NB4 (cell line): ENCODE measurements around the gene SCAMP4.

Experiments
- DNase-seq: peaks from one replicate; pipeline ENCODE4 v3.0.0; 2010; ENCODE audit warnings: low read depth
- H3K4me3 ChIP-seq: one replicate; pipeline ENCODE4 v1.5.1; 2011; ENCODE audit warnings: mild to moderate bottlenecking, low read depth, low read length, moderate library complexity
- MYC ChIP-seq: IDR thresholded peaks from 2 replicates; pipeline ENCODE4 v1.6.1; 2011; ENCODE audit warnings: low read depth, low read length
- POLR2A ChIP-seq: IDR thresholded peaks from 2 replicates; pipeline ENCODE4 v1.6.1; 2011; ENCODE audit warnings: mild to moderate bottlenecking; ENCODE audit not compliant: insufficient read length; ENCODE audit errors: extremely low read depth
- TF ChIP-seq, protein P1 (sequence below): IDR thresholded peaks from 2 replicates; pipeline ENCODE4 v1.6.1; 2011; ENCODE audit warnings: low read depth, low read length
- TF ChIP-seq, protein P2 (sequence below): IDR thresholded peaks from one replicate; pipeline ENCODE4 v1.5.1; 2012; ENCODE audit warnings: low read depth, low read length

SCAMP4 gene

DNA sequence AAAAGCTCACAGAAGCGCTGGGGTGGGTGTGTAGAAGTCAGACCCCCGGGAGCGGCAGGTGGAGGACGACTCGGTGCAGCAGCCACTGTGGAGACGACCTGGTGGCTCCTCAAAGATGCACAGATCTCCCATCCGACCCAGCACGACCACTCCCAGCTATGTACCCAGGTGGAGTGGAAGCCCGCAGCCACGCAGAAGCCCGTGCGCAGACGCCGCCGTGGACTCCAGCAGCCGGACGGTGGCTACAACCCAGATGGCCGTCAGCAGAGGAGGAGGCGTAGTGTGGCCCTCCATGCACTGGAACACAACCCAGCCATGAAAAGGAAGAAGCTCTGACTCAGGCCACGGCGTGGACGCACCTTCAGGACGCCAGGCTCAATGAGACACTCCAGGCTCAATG lies 57.5 kb downstream of the SCAMP4 start:
- H3K4me3 ChIP-seq = no peak overlapping the region
- DNase-seq = no peak
- TF ChIP-seq, protein P1, sequence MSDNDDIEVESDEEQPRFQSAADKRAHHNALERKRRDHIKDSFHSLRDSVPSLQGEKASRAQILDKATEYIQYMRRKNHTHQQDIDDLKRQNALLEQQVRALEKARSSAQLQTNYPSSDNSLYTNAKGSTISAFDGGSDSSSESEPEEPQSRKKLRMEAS = no peak
- TF ChIP-seq, protein P2, sequence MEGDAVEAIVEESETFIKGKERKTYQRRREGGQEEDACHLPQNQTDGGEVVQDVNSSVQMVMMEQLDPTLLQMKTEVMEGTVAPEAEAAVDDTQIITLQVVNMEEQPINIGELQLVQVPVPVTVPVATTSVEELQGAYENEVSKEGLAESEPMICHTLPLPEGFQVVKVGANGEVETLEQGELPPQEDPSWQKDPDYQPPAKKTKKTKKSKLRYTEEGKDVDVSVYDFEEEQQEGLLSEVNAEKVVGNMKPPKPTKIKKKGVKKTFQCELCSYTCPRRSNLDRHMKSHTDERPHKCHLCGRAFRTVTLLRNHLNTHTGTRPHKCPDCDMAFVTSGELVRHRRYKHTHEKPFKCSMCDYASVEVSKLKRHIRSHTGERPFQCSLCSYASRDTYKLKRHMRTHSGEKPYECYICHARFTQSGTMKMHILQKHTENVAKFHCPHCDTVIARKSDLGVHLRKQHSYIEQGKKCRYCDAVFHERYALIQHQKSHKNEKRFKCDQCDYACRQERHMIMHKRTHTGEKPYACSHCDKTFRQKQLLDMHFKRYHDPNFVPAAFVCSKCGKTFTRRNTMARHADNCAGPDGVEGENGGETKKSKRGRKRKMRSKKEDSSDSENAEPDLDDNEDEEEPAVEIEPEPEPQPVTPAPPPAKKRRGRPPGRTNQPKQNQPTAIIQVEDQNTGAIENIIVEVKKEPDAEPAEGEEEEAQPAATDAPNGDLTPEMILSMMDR = no peak
- TF ChIP-seq MYC (no peak), POLR2A (no peak)

DNA sequence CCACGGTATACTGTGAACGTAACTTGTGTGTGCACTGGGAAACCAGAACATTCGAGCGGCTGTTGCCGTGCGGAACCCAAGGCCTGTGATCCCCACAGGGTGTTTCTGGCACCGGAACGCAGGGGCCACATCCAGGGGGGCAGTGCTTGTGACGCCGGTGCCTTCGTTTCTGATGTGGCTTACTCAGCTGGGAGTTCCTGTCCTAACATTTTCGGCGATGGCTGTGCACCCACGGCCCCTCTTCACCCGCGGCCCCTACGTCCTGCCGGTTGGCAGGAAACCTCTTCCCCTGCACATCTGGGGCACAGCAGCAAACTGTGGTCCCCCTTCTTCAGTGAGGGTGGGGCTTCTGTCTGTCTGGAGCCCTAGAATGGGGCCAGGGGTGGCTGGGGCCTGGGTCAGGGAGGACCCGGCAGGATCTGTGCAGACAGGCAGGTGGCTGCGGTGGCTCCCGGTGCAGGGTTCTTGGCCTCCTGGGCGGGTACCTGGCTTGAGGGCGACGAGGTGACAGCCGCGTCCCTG lies 61.9 kb downstream of the SCAMP4 start:
- TF ChIP-seq, protein P2 = no peak
- TF ChIP-seq POLR2A (no peak), MYC (no peak)
- TF ChIP-seq, protein P1 = no peak
- no peak for DNase-seq
- H3K4me3 ChIP-seq = no peak overlapping the region

DNA sequence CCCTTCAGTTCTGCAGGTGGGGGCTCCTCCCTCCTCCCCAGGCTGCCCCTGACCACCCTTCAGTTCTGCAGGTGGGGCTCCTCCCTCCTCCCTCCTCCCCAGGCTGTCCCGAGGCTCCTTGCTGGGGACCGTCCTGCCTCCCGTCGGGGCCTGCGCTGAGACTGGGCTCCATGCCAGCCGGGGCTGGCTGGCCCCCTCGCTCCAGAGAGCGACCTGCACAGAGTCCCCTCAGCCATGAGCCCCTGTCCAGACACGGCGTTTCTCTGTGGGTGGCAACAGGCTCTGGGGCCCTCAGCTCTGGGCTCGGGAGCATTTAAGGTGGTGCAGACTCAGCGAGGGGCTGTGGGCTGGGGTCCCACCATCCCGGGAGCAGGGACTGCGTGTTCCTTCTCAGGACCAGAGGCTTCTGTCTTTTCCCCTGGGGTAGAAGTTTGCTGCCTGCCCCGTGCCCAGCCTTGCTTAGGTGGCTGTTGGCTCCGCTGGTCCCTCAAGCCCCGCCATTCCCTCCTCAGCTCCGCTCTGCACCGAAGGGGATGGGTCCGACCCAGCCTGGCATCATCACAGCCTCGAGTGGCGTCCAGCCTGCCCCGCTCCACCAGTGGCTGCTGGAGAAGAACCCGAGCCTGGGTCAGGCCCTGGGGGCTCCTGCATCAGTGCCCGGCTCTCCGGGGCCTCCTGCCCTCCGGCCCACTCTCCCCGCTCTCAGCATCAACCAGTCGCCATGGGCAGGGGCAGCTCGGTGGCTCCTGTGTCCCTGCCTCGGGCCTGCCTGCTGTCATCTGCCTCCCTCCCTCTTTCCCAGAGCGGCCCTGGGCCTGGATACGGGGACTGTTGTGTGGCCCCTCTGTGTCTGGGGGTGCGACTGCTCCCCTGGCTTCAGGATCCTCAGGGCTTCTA lies 63.3 kb downstream of the SCAMP4 start:
- TF ChIP-seq, protein P2 = no peak
- TF ChIP-seq, protein P1 = no peak
- no peak for TF ChIP-seq POLR2A
- no peak for TF ChIP-seq MYC
- no peak overlapping the region for H3K4me3 ChIP-seq
- DNase-seq = no peak

DNA sequence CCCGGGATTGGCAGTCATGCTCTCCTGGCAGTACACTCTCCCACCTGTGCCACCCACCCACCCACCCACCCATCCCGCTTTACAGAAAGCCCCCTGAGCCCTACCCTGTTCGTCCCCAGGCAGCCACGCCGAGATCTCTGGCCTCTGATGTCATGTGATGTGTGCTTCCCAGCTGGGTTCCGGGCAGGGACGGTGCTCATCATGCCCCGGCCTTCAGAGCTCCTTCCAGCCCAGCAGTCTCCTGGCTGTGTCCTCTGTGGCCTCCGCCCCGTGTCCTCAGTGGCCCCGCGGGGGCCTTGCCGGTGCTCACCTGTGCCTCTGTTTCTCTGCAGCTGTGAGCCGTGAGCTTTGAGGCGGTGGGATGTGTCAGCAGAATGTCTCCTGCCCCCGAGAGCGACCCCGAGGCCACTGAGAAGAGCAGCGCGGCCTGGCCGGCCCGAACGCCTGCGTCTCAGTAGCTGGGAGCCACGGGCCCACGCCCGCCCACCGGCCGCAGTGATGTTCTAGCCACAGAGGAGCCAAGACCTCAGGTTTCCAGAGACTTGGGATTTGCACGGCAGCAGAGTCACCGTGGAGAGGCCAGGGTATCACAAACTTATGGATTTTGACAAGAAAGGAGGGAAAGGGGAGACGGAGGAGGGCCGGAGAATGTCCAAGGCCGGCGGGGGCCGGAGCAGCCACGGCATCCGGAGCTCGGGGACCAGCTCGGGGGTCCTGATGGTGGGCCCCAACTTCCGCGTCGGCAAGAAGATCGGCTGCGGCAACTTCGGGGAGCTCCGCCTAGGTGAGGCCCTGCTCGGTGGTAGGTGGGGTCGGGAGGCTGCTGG lies 64.2 kb downstream of the SCAMP4 start:
- DNase-seq = no peak
- no peak overlapping the region for H3K4me3 ChIP-seq
- TF ChIP-seq POLR2A = no peak
- TF ChIP-seq, protein P2 = no peak
- TF ChIP-seq, protein P1 = no peak
- TF ChIP-seq MYC = no peak

DNA sequence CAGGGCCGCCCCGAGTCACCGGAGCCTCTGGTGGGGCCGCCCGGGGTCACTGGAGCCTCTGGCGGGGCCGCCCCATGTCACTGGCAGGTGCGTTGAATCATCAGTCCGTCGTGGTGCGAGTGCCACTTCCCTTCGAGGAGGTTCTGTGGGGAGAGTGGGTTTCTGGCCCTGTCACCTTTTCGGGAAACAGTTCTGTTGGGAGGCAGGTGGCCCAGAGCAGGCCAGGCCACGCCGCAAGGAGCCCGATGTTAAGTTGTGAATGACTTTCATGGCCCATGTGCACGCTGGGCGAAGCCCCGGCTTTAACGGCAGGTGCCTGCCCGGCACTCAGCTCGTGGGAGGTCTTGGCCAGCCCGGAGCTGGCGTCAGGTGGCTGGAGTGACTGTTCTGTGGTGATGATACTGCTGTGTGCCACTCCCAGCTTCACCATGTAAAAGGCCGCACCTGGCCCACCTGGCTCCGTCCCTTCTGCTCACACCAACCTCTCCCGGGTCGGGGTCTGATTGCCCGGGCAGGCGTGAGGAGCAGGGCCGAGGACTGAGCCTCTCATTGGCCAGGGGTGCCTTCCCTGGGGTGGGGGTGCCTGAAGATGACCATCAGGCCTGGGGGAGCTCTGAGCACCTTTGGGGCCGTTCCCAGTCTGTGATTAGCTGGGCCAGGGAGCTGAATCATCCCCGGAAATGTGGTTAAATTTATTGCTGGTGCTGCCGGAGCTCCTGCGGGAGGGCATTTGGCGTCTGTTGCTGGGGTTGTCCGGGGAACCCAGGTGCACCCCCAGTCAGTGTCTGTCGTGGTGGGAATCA lies 65.0 kb downstream of the SCAMP4 start:
- TF ChIP-seq, protein P2 = no peak
- TF ChIP-seq, protein P1 = no peak
- H3K4me3 ChIP-seq = no peak overlapping the region
- DNase-seq = peak; percentile 62
